ENCODE data around the gene ENTPD8.

The ENTPD8 gene

DNA sequence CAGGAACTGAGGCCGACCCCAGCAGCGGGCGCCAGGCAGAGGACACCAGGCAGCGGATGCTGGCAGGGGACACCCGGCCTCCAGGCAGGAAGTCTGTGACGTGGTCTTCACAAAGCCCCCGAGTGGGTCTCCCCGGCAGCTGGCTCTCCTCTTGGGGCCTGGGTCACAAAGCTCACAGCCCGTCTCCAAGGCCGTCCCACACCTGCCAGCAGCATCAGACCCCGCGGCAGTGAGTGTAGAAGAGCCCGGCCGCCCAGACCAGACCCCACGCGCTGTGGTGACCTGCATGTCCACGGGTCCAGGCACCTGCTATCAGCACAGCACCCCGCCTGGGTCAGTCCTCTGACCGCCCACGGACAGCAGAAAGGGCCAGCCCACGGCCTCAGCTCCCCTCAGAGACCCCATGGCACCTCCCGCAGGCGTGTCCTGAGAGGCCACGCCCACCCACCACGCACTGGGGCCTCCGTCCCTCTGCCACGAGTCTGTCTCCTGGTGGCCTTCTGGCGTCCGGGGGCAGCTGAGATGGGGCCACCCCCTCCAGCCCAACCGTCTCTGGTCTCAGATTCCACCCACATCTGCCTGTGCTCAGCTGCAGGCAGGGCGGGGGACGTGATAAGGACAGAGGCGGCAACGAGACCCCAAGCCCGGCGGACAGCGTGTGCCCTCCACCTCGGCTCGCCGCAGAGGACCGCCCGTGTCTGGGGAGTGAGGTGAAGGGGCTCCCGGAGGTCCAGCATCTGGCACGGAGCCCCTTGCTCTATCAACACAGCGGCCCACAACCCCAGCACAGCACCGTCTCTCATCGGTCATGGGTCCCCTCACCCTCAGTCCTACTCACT is 52.3 kb downstream of the ENTPD8 start:
- no peak for TF ChIP-seq ARNTL (CRISPR knock-in tag; IDR thresholded peaks at IDR 0.05; ENCODE audit: borderline replicate concordance, low read depth)
- TF ChIP-seq OSR1 (CRISPR knock-in tag; IDR thresholded peaks at IDR 0.05) = no peak
- no peak for TF ChIP-seq TCF4 (CRISPR knock-in tag; IDR thresholded peaks at IDR 0.05; ENCODE audit: borderline replicate concordance)
- TF ChIP-seq GLIS3 (CRISPR knock-in tag; IDR thresholded peaks at IDR 0.05) = no peak
- no peak for TF ChIP-seq PPARA (CRISPR knock-in tag; IDR thresholded peaks at IDR 0.05; ENCODE audit: borderline replicate concordance)
- TF ChIP-seq, protein P1, sequence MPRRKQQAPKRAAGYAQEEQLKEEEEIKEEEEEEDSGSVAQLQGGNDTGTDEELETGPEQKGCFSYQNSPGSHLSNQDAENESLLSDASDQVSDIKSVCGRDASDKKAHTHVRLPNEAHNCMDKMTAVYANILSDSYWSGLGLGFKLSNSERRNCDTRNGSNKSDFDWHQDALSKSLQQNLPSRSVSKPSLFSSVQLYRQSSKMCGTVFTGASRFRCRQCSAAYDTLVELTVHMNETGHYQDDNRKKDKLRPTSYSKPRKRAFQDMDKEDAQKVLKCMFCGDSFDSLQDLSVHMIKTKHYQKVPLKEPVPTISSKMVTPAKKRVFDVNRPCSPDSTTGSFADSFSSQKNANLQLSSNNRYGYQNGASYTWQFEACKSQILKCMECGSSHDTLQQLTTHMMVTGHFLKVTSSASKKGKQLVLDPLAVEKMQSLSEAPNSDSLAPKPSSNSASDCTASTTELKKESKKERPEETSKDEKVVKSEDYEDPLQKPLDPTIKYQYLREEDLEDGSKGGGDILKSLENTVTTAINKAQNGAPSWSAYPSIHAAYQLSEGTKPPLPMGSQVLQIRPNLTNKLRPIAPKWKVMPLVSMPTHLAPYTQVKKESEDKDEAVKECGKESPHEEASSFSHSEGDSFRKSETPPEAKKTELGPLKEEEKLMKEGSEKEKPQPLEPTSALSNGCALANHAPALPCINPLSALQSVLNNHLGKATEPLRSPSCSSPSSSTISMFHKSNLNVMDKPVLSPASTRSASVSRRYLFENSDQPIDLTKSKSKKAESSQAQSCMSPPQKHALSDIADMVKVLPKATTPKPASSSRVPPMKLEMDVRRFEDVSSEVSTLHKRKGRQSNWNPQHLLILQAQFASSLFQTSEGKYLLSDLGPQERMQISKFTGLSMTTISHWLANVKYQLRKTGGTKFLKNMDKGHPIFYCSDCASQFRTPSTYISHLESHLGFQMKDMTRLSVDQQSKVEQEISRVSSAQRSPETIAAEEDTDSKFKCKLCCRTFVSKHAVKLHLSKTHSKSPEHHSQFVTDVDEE (CRISPR knock-in tag; IDR thresholded peaks at IDR 0.05) = no peak
- TF ChIP-seq ZFP30 (CRISPR knock-in tag; IDR thresholded peaks at IDR 0.05) = no peak
- TF ChIP-seq ZNF565 (CRISPR knock-in tag; conservative IDR thresholded peaks at IDR 0.05; ENCODE audit: low read depth) = no peak
- no peak for TF ChIP-seq TOX (CRISPR knock-in tag; IDR thresholded peaks at IDR 0.05; ENCODE audit: borderline replicate concordance)
- TF ChIP-seq ZFP3 (CRISPR knock-in tag; IDR thresholded peaks at IDR 0.05) = no peak
- TF ChIP-seq RARB (CRISPR knock-in tag; IDR thresholded peaks at IDR 0.05) = no peak
- no peak for TF ChIP-seq ISL1 (CRISPR knock-in tag; IDR thresholded peaks at IDR 0.05)
- TF ChIP-seq, protein P2, sequence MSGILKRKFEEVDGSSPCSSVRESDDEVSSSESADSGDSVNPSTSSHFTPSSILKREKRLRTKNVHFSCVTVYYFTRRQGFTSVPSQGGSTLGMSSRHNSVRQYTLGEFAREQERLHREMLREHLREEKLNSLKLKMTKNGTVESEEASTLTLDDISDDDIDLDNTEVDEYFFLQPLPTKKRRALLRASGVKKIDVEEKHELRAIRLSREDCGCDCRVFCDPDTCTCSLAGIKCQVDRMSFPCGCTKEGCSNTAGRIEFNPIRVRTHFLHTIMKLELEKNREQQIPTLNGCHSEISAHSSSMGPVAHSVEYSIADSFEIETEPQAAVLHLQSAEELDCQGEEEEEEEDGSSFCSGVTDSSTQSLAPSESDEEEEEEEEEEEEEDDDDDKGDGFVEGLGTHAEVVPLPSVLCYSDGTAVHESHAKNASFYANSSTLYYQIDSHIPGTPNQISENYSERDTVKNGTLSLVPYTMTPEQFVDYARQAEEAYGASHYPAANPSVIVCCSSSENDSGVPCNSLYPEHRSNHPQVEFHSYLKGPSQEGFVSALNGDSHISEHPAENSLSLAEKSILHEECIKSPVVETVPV (CRISPR knock-in tag; IDR thresholded peaks at IDR 0.05) = no peak
- no peak for TF ChIP-seq SNAI2 (CRISPR knock-in tag; IDR thresholded peaks at IDR 0.05)
- no peak for TF ChIP-seq CSDC2 (CRISPR knock-in tag; IDR thresholded peaks at IDR 0.05)
- no peak for TF ChIP-seq ZC3H10 (CRISPR knock-in tag; IDR thresholded peaks at IDR 0.05)
- no peak for ATAC-seq

DNA sequence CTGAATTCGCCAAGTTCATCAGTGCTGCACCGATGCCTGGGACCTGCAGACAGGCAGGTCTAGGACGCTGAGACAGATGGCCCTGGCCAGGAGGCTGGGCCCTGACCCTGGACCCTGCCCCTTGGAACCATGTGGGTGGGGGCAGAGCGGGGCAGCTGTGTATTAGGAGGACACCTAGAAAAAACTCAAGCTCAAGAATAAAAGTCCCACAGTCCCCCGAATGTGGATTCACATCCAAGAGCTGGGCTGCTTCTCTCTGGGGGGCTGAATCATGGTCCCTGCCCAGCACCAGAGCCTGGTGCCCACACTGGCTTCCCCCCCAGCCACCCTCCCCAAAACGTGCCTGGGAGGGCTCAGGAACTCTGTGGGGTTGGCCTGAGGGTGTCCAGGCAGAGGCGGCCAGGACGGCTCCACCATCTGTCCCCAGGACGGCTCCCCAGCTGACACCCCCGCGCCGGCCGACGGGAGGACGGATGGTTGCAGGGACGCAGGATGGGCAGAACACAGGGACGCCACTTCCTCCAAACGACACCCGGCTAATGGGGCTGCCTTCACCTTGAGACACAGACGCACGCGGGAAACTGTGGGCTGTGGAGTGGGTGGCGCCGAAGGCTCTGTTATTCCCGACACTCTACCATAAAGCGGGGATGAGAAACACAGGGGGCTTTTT is 53.1 kb downstream of the ENTPD8 start:
- no peak for TF ChIP-seq ARNTL (CRISPR knock-in tag; IDR thresholded peaks at IDR 0.05; ENCODE audit: borderline replicate concordance, low read depth)
- TF ChIP-seq, protein P2 (CRISPR knock-in tag; IDR thresholded peaks at IDR 0.05) = no peak
- TF ChIP-seq ZC3H10 (CRISPR knock-in tag; IDR thresholded peaks at IDR 0.05) = no peak
- TF ChIP-seq, protein P3, sequence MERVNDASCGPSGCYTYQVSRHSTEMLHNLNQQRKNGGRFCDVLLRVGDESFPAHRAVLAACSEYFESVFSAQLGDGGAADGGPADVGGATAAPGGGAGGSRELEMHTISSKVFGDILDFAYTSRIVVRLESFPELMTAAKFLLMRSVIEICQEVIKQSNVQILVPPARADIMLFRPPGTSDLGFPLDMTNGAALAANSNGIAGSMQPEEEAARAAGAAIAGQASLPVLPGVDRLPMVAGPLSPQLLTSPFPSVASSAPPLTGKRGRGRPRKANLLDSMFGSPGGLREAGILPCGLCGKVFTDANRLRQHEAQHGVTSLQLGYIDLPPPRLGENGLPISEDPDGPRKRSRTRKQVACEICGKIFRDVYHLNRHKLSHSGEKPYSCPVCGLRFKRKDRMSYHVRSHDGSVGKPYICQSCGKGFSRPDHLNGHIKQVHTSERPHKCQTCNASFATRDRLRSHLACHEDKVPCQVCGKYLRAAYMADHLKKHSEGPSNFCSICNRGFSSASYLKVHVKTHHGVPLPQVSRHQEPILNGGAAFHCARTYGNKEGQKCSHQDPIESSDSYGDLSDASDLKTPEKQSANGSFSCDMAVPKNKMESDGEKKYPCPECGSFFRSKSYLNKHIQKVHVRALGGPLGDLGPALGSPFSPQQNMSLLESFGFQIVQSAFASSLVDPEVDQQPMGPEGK (CRISPR knock-in tag; IDR thresholded peaks at IDR 0.05; ENCODE audit: borderline replicate concordance) = no peak
- TF ChIP-seq ISL1 (CRISPR knock-in tag; IDR thresholded peaks at IDR 0.05) = no peak
- no peak for TF ChIP-seq CSDC2 (CRISPR knock-in tag; IDR thresholded peaks at IDR 0.05)
- no peak for TF ChIP-seq TCF4 (CRISPR knock-in tag; IDR thresholded peaks at IDR 0.05; ENCODE audit: borderline replicate concordance)
- TF ChIP-seq RARB (CRISPR knock-in tag; IDR thresholded peaks at IDR 0.05) = no peak
- TF ChIP-seq GLIS3 (CRISPR knock-in tag; IDR thresholded peaks at IDR 0.05) = no peak
- no peak for TF ChIP-seq ESRRG (CRISPR knock-in tag; IDR thresholded peaks at IDR 0.05)
- TF ChIP-seq, protein P4, sequence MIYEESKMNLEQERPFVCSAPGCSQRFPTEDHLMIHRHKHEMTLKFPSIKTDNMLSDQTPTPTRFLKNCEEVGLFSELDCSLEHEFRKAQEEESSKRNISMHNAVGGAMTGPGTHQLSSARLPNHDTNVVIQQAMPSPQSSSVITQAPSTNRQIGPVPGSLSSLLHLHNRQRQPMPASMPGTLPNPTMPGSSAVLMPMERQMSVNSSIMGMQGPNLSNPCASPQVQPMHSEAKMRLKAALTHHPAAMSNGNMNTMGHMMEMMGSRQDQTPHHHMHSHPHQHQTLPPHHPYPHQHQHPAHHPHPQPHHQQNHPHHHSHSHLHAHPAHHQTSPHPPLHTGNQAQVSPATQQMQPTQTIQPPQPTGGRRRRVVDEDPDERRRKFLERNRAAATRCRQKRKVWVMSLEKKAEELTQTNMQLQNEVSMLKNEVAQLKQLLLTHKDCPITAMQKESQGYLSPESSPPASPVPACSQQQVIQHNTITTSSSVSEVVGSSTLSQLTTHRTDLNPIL (CRISPR knock-in tag; IDR thresholded peaks at IDR 0.05; ENCODE audit: low read depth) = no peak
- no peak for TF ChIP-seq PPARA (CRISPR knock-in tag; IDR thresholded peaks at IDR 0.05; ENCODE audit: borderline replicate concordance)
- TF ChIP-seq ZFP3 (CRISPR knock-in tag; IDR thresholded peaks at IDR 0.05) = no peak
- TF ChIP-seq ZNF8 (CRISPR knock-in tag; IDR thresholded peaks at IDR 0.05) = no peak
- no peak for TF ChIP-seq TOX (CRISPR knock-in tag; IDR thresholded peaks at IDR 0.05; ENCODE audit: borderline replicate concordance)
- TF ChIP-seq ZFP30 (CRISPR knock-in tag; IDR thresholded peaks at IDR 0.05) = no peak
- no peak for TF ChIP-seq SNAI2 (CRISPR knock-in tag; IDR thresholded peaks at IDR 0.05)
- no peak for TF ChIP-seq BACH2 (CRISPR knock-in tag; IDR thresholded peaks at IDR 0.05; ENCODE audit: borderline replicate concordance)
- no peak for TF ChIP-seq OSR1 (CRISPR knock-in tag; IDR thresholded peaks at IDR 0.05)
- TF ChIP-seq ZNF70 (CRISPR knock-in tag; IDR thresholded peaks at IDR 0.05) = no peak

More for the DNA sequence above, 53.1 kb downstream of the ENTPD8 start:
- ATAC-seq = no peak

Data from SK-N-SH treated with all-trans-retinoic acid at 6 μM for 48 hours (cell line).